Fibroblast of mammary gland (primary cell): ENCODE measurements around the gene CCDC70.
"Not testable (repeated sequence)": the region's sequence is repeated elsewhere in the genome, so short reads cannot be mapped to it uniquely, and the experiment has no call there.

Source experiments
- DNase-seq: peaks from one replicate; pipeline ENCODE4 v3.0.0-alpha.2; 2010; ENCODE audit warnings: low read depth
- H3K4me3 ChIP-seq: 2 replicates; pipeline ENCODE4 v1.5.1; 2011; ENCODE audit warnings: low read depth, mild to moderate bottlenecking, low read length, moderate library complexity; ENCODE audit not compliant: control insufficient read depth
- CTCF ChIP-seq: conservative IDR thresholded peaks from 2 replicates; pipeline ENCODE4 v1.5.1; 2011; ENCODE audit warnings: low read depth, low read length, inconsistent platforms; ENCODE audit not compliant: control insufficient read depth, insufficient read depth

Gene CCDC70

GRCh38 chr13:51895906-51896888 lies 34.4 kb downstream of the CCDC70 start:
- peak; percentile 56 for DNase-seq
- H3K4me3 ChIP-seq, result no peak overlapping the region
- TF ChIP-seq CTCF, result peak; percentile 80

- no peak for TF ChIP-seq CTCF
- no peak overlapping the region for H3K4me3 ChIP-seq
- no peak for DNase-seq
Observed at GRCh38 chr13:51900471-51900870, 38.7 kb downstream of the CCDC70 start.

DNA sequence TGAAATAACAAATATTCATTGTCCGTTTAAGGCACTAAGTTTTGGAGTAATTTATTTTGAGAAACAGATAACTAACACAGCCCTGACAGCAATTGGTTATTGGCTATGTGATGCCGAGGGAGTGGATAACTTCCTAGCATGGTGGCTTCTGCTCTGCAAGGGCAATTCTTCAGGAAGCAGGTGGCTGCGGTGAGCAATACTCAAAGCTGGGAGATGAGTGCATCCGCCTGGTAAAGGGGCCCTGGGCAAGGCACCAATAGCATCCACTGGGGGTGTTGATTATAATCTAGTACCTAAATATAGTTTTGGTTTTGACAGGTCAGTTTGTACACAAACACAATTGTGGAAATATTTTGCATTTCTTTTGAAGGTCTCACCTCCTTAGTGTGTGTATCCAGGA lies 41.0 kb downstream of the CCDC70 start:
- DNase-seq, result no peak
- H3K4me3 ChIP-seq, result no peak overlapping the region
- TF ChIP-seq CTCF, result no peak

GRCh38 chr13:51905787-51906186 lies 44.0 kb downstream of the CCDC70 start:
- no peak for TF ChIP-seq CTCF
- no peak for DNase-seq
- no peak overlapping the region for H3K4me3 ChIP-seq

DNA sequence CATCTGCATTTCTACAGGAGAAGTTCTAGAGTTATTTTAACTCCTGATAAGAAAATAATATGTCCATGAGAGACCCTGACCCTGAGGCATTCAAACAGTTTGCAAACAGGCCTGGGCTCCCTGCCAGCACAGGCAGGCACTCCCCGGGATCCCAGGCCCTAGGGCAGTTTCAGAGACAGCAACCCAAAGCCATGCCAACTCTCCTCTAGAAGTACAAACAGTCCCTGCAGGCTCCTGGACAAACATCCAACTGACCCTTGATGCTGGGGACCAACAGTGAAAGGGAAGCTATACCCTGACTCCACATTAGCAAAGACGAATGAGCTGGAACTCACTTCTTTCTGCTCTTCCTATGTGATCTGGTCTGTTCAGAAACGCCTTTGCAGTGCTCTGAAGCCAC lies 44.8 kb downstream of the CCDC70 start:
- no peak for DNase-seq
- TF ChIP-seq CTCF, result no peak

GRCh38 chr13:51907040-51907732 lies 45.4 kb downstream of the CCDC70 start:
- no peak for DNase-seq
- H3K4me3 ChIP-seq, result no peak overlapping the region
- no peak for TF ChIP-seq CTCF

More for the DNA sequence above, 44.8 kb downstream of the CCDC70 start:
- H3K4me3 ChIP-seq, result no peak overlapping the region

- not testable (repeated sequence) for H3K4me3 ChIP-seq, DNase-seq
Observed at GRCh38 chr13:51909265-51909664, 47.5 kb downstream of the CCDC70 start.
